GM19240 (cell line): ENCODE measurements around the gene GPRC5A.

Experiments used
- DNase-seq: peaks from one replicate; pipeline ENCODE4 v3.0.0; 2011; ENCODE audit warnings: low spot score; ENCODE audit not compliant: insufficient read length

GPRC5A gene

GRCh38 chr12:12939888-12940287 is 48.5 kb downstream of the GPRC5A start:
- no peak for DNase-seq

- no peak for DNase-seq
Observed at GRCh38 chr12:12941450-12942350, 50.3 kb downstream of the GPRC5A start.

GRCh38 chr12:12943586-12944260 is 52.4 kb downstream of the GPRC5A start:
- no peak for DNase-seq

- no peak for DNase-seq
Observed at GRCh38 chr12:12945591-12945990, 54.2 kb downstream of the GPRC5A start.

GRCh38 chr12:12946686-12947355 is 55.5 kb downstream of the GPRC5A start:
- no peak for DNase-seq

GRCh38 chr12:12947902-12948301 is 56.5 kb downstream of the GPRC5A start:
- no peak for DNase-seq

- DNase-seq: no peak
Observed at GRCh38 chr12:12951504-12951903, 60.1 kb downstream of the GPRC5A start.

GRCh38 chr12:12952036-12952435 is 60.7 kb downstream of the GPRC5A start, which contains the start of gene GPRC5D:
Gene GPRC5D, minus strand, starts transcription at chr12:12952170. Its CDS starts 1,786 bp downstream, at chr12:12950384.
- DNase-seq: no peak

GRCh38 chr12:12954356-12954755 is 63.0 kb downstream of the GPRC5A start:
- no peak for DNase-seq

GRCh38 chr12:12954878-12955625 is 63.7 kb downstream of the GPRC5A start:
- no peak for DNase-seq

- DNase-seq: no peak
Observed at GRCh38 chr12:12958886-12959285, 67.5 kb downstream of the GPRC5A start.

- DNase-seq: no peak
Observed at GRCh38 chr12:12960639-12961209, 69.4 kb downstream of the GPRC5A start.

GRCh38 chr12:12964255-12964654 is 72.9 kb downstream of the GPRC5A start:
- no peak for DNase-seq

GRCh38 chr12:12965836-12966235 is 74.5 kb downstream of the GPRC5A start:
- DNase-seq: no peak
